ENCODE data around the gene SERPINB10.

The SERPINB10 gene

DNA sequence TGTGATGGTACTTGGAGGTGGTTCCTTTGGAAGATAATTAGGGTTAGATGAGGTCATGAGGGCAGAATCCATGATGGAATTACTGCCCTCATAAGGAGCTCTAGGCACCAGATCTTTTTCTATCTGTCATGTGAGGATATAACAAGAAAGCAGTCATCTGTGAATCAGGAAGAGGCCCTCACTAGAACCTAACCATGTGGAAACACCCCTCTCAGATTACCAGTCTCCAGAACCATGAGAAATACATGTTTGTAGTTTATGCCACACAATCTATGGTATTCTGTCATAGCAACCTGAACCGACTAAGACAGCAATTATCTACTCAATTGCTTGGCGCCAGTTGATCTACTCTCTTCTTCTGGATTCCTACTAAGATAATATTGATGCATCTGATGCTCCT lies 2.4 kb upstream of the SERPINB10 start:
- ATAC-seq (ENCODE audit: low read depth) (no peak), DNase-seq (ENCODE audit: low spot score) (no peak)
- Histone ChIP-seq H3K27me3 (ENCODE audit: insufficient read depth, poor library complexity, severe bottlenecking) (no peaks in the 10 kb centered on the region), H3K4me1 (ENCODE audit: insufficient read depth, poor library complexity, severe bottlenecking) (peaks cover 12% of the 10 kb centered on the region), H3K4me3 (ENCODE audit: severe bottlenecking) (no peak overlapping the region), H3K36me3 (ENCODE audit: low read depth) (no peaks in the 10 kb centered on the region), H3K27ac (ENCODE audit: poor library complexity, severe bottlenecking) (no peak overlapping the region), H3K9me3 (ENCODE audit: severe bottlenecking) (no peaks in the 10 kb centered on the region)
- TF ChIP-seq, protein P1, sequence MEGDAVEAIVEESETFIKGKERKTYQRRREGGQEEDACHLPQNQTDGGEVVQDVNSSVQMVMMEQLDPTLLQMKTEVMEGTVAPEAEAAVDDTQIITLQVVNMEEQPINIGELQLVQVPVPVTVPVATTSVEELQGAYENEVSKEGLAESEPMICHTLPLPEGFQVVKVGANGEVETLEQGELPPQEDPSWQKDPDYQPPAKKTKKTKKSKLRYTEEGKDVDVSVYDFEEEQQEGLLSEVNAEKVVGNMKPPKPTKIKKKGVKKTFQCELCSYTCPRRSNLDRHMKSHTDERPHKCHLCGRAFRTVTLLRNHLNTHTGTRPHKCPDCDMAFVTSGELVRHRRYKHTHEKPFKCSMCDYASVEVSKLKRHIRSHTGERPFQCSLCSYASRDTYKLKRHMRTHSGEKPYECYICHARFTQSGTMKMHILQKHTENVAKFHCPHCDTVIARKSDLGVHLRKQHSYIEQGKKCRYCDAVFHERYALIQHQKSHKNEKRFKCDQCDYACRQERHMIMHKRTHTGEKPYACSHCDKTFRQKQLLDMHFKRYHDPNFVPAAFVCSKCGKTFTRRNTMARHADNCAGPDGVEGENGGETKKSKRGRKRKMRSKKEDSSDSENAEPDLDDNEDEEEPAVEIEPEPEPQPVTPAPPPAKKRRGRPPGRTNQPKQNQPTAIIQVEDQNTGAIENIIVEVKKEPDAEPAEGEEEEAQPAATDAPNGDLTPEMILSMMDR (IDR thresholded peaks at IDR 0.05; ENCODE audit: poor library complexity, severe bottlenecking) = no peak

DNA sequence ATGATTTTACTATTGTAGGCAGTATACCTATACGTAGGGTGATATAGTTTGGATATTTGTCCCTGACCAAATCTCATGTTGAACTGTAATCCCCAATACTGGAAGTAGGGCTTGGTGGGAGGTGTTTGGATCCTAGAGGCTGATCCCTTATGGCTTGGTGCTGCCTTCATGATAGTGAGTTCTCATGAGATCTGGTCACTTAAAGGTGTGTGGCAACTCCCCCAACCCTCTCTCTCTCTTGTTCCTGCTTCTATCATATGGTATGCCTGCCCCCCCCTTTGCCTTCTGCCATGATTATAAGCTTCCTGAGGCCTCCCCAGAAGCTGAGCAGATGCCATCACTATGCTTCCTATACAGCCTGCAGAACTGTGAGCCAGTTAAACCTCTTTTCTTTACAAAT lies 1.7 kb upstream of the SERPINB10 start:
- no peaks in the 10 kb centered on the region for H3K9me3 ChIP-seq (ENCODE audit: severe bottlenecking)
- ATAC-seq (ENCODE audit: low read depth) = no peak
- H3K27me3 ChIP-seq (ENCODE audit: insufficient read depth, poor library complexity, severe bottlenecking) = no peaks in the 10 kb centered on the region
- H3K4me3 ChIP-seq (ENCODE audit: severe bottlenecking) = no peak overlapping the region
- H3K36me3 ChIP-seq (ENCODE audit: low read depth) = no peaks in the 10 kb centered on the region
- no peak for DNase-seq (ENCODE audit: low spot score)
- TF ChIP-seq, protein P1 (IDR thresholded peaks at IDR 0.05; ENCODE audit: poor library complexity, severe bottlenecking) = no peak
- no peak overlapping the region for H3K27ac ChIP-seq (ENCODE audit: poor library complexity, severe bottlenecking)
- H3K4me1 ChIP-seq (ENCODE audit: insufficient read depth, poor library complexity, severe bottlenecking) = peaks cover 12% of the 10 kb centered on the region

DNA sequence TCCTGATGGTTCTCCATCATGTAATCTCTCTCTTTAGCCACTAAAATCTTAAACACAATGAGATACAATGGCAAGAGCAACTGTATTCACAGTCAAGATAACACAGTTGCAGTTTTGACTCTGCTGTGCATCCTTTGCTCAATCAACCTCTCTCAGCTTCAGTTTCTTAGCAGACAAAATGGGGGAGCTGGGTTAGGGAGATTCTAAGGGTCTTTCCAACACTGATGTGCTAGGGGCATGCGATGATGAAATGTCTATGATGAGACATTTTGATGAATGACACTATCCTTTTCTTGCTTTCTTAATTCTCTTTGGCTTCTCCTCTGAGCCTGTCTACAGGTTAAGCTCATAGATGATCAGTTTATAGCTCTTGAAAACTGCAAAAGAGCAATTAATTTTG lies 1.1 kb downstream of the SERPINB10 start:
- Histone ChIP-seq H3K4me1 (ENCODE audit: insufficient read depth, poor library complexity, severe bottlenecking) (peaks cover 12% of the 10 kb centered on the region), H3K27me3 (ENCODE audit: insufficient read depth, poor library complexity, severe bottlenecking) (no peaks in the 10 kb centered on the region), H3K9me3 (ENCODE audit: severe bottlenecking) (no peaks in the 10 kb centered on the region), H3K36me3 (ENCODE audit: low read depth) (no peaks in the 10 kb centered on the region), H3K27ac (ENCODE audit: poor library complexity, severe bottlenecking) (no peak overlapping the region), H3K4me3 (ENCODE audit: severe bottlenecking) (no peak overlapping the region)
- ATAC-seq (ENCODE audit: low read depth) = no peak
- no peak for DNase-seq (ENCODE audit: low spot score)
- TF ChIP-seq, protein P1 (IDR thresholded peaks at IDR 0.05; ENCODE audit: poor library complexity, severe bottlenecking) = no peak

DNA sequence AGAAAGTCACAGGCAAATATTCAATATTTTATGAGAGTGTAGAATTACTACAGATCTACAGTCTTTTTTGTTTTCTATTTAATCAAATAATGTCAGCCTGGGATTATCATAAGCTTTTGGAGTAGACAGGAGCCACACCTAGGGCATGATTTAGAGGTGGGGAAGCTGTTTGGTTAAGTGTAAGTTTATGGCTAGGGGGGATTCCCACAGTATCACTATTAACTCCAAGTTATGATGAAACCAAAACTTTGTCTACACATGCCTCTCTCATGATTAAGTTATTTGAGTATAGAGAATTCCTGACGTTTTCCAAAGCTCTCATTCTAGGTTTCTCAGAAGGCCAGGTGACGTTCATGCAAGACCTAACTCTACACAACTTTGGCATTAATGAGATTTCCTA lies 2.1 kb downstream of the SERPINB10 start:
- peak; percentile 77 for ATAC-seq (ENCODE audit: low read depth)
- Histone ChIP-seq H3K4me3 (ENCODE audit: severe bottlenecking) (no peak overlapping the region), H3K9me3 (ENCODE audit: severe bottlenecking) (no peaks in the 10 kb centered on the region), H3K27me3 (ENCODE audit: insufficient read depth, poor library complexity, severe bottlenecking) (no peaks in the 10 kb centered on the region), H3K27ac (ENCODE audit: poor library complexity, severe bottlenecking) (no peak overlapping the region), H3K36me3 (ENCODE audit: low read depth) (no peaks in the 10 kb centered on the region), H3K4me1 (ENCODE audit: insufficient read depth, poor library complexity, severe bottlenecking) (peaks cover 12% of the 10 kb centered on the region)
- TF ChIP-seq, protein P1 (IDR thresholded peaks at IDR 0.05; ENCODE audit: poor library complexity, severe bottlenecking) = no peak
- DNase-seq (ENCODE audit: low spot score) = no peak

DNA sequence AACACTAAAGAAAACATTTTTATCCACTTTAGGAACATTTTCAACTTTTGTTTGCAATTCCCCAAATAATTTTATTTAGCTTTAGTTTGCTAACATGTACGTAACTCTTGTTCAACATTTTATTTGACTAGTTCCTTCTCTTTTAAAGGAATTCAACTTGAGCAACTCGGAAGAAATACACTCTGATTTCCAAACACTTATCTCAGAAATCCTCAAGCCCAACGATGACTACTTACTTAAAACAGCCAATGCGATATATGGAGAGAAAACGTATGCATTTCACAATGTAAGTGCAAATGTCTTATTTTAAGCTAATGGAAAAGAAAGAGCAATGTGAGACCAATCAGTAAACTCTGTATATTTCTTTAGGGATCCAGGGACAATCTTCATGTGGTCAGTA lies 10.1 kb downstream of the SERPINB10 start:
- Histone ChIP-seq H3K27ac (ENCODE audit: poor library complexity, severe bottlenecking) (no peak overlapping the region), H3K36me3 (ENCODE audit: low read depth) (no peaks in the 10 kb centered on the region), H3K4me3 (ENCODE audit: severe bottlenecking) (no peak overlapping the region), H3K4me1 (ENCODE audit: insufficient read depth, poor library complexity, severe bottlenecking) (no peaks in the 10 kb centered on the region), H3K9me3 (ENCODE audit: severe bottlenecking) (no peaks in the 10 kb centered on the region), H3K27me3 (ENCODE audit: insufficient read depth, poor library complexity, severe bottlenecking) (no peaks in the 10 kb centered on the region)
- DNase-seq (ENCODE audit: low spot score) = no peak
- TF ChIP-seq, protein P1 (IDR thresholded peaks at IDR 0.05; ENCODE audit: poor library complexity, severe bottlenecking) = no peak
- no peak for ATAC-seq (ENCODE audit: low read depth)
